NOMO-1 treated with dmso at 0.1 percent for 144 hours (cell line): ENCODE results near the gene PHYKPL.
A peak's percentile ranks its signal among the peaks of the same experiment; 100 is the strongest.

Source experiments
- DNase-seq: peaks from one replicate; lab custom pipeline; 2025; ENCODE audit not compliant: unreplicated experiment; lab: John Stamatoyannopoulos, UW

The PHYKPL gene

GRCh38 chr5:178232124-178232919 is at the start of gene PHYKPL:
Gene PHYKPL (minus strand): TSS chr5:178232802. CDS start chr5:178232550, 252 bp downstream.
- DNase-seq: peak; percentile 56

- DNase-seq: no peak
These were observed 49.8 kb upstream of the PHYKPL start for GRCh38 chr5:178282391-178282790.

- DNase-seq: no peak
These were observed 48.7 kb upstream of the PHYKPL start for GRCh38 chr5:178281331-178281730.

- DNase-seq: no peak
These were observed 48.0 kb upstream of the PHYKPL start for GRCh38 chr5:178280631-178281030.

GRCh38 chr5:178279723-178280438 is 47.3 kb upstream of the PHYKPL start:
- DNase-seq: peak; percentile 9

- no peak for DNase-seq
These were observed 46.6 kb upstream of the PHYKPL start for GRCh38 chr5:178279026-178279722.

- no peak for DNase-seq
These were observed 45.9 kb upstream of the PHYKPL start for GRCh38 chr5:178278358-178279023.

GRCh38 chr5:178277866-178278265 is 45.3 kb upstream of the PHYKPL start:
- DNase-seq: no peak

GRCh38 chr5:178277346-178277745 is 44.7 kb upstream of the PHYKPL start:
- no peak for DNase-seq

- no peak for DNase-seq
These were observed 42.4 kb upstream of the PHYKPL start for GRCh38 chr5:178274781-178275537.

- DNase-seq: no peak
These were observed 41.3 kb upstream of the PHYKPL start for GRCh38 chr5:178273665-178274541.

GRCh38 chr5:178273041-178273440 is 40.4 kb upstream of the PHYKPL start:
- no peak for DNase-seq

GRCh38 chr5:178272591-178272990 is 40.0 kb upstream of the PHYKPL start:
- DNase-seq: no peak

- no peak for DNase-seq
These were observed 39.3 kb upstream of the PHYKPL start for GRCh38 chr5:178271726-178272479.

- DNase-seq: no peak
These were observed 38.6 kb upstream of the PHYKPL start for GRCh38 chr5:178271231-178271630.

GRCh38 chr5:178269499-178269898 is 36.9 kb upstream of the PHYKPL start:
- DNase-seq: no peak

- no peak for DNase-seq
These were observed 35.3 kb upstream of the PHYKPL start for GRCh38 chr5:178267876-178268275.

GRCh38 chr5:178267245-178267644 is 34.6 kb upstream of the PHYKPL start:
- no peak for DNase-seq

- DNase-seq: no peak
These were observed 34.0 kb upstream of the PHYKPL start for GRCh38 chr5:178266581-178266980.
